ENCODE results near the gene TAL1. TPM values are rescaled to one million over a fixed set of nuclear protein-coding genes. Genes with fewer than 3 reads are reported as not detected.

The TAL1 gene
- total and polyA plus RNA-seq, 2 of the 8 experiments (the other 6 are each of a cell fraction or from before 2014, with no cell fraction given), result 0.09 to 0.15 TPM

GRCh38 chr1:47214549-47214948 lies 17.5 kb downstream of the TAL1 start:
- Histone ChIP-seq H4K8ac (ENCODE audit: extremely low read depth, insufficient read depth, low read length) (no peak overlapping the region), H3K4me3 (ENCODE audit: extremely low read depth in 1 of 4, insufficient read depth in 2 of 4, low read depth in 3 of 4, low read length in 4 of 4) (no peak overlapping the region), H3K18ac (ENCODE audit: extremely low read depth, low read length) (no peak overlapping the region), H4K20me1 (replicated peaks in 1 of 2; ENCODE audit: control insufficient read depth in 1 of 2, insufficient read depth in 2 of 2, low read length in 2 of 2) (no peaks in the 10 kb centered on the region), H3K9ac (replicated peaks in 1 of 4; ENCODE audit: extremely low read depth in 1 of 4, low read depth in 3 of 4, low read length in 3 of 4) (no peak overlapping the region), H3K27ac (ENCODE audit: low read depth, low read length) (no peak overlapping the region), H2BK12ac (ENCODE audit: low read depth, low read length) (no peak overlapping the region), H3K23me2 (ENCODE audit: low read depth, low read length) (no peaks in the 10 kb centered on the region), H3K36me3 (ENCODE audit: control insufficient read depth in 2 of 4, insufficient read depth in 4 of 4, low read length in 3 of 4) (no peaks in the 10 kb centered on the region), H3K4ac (replicated peaks; ENCODE audit: insufficient read length, low read depth, low read length) (no peak overlapping the region), H3K27me3 (replicated peaks in 1 of 4; ENCODE audit: control insufficient read depth in 3 of 4, extremely low read depth in 1 of 4, insufficient read depth in 3 of 4, low read length in 3 of 4) (peaks cover 0 to 25% (median 18%) of the 10 kb centered on the region in 4 experiments; a peak in 5 of 7 replicates), H3K4me2 (ENCODE audit: insufficient read depth in 1 of 2, low read depth in 2 of 2, low read length in 2 of 2) (no peak overlapping the region), H3K23ac (ENCODE audit: insufficient read length) (no peak overlapping the region), H3K14ac (ENCODE audit: insufficient read length) (no peak overlapping the region), H2BK20ac (ENCODE audit: low read length) (0 out of 2 replicates have a peak overlapping the region, but pooled peaks have one; percentile 68), H3K9me3 (ENCODE audit: insufficient read depth in 2 of 2, low read depth in 1 of 2, low read length in 1 of 2) (no peaks in the 10 kb centered on the region), H3K79me1 (ENCODE audit: low read depth, low read length) (no peaks in the 10 kb centered on the region), H4K91ac (replicated peaks; ENCODE audit: insufficient read length, low read length) (no peak overlapping the region), H2AK5ac (ENCODE audit: low read depth, low read length) (no peak overlapping the region), H3K56ac (replicated peaks; ENCODE audit: insufficient read length, low read depth, low read length) (no peak overlapping the region), H3K79me2 (ENCODE audit: control insufficient read depth in 1 of 2, insufficient read depth in 2 of 2, low read length in 2 of 2) (no peaks in the 10 kb centered on the region), H4K5ac (ENCODE audit: insufficient read length, low read depth, low read length) (no peak overlapping the region), H2BK5ac (ENCODE audit: low read depth, low read length) (no peak overlapping the region), H2BK120ac (replicated peaks; ENCODE audit: low read depth, low read length) (no peak overlapping the region), H2BK15ac (ENCODE audit: low read length) (no peak overlapping the region), H2AFZ (ENCODE audit: low read length) (no peak overlapping the region), H3K4me1 (replicated peaks in 1 of 4; ENCODE audit: control insufficient read depth in 3 of 4, insufficient read depth in 4 of 4, low read length in 3 of 4) (peaks cover 0 to 8% (median 1%) of the 10 kb centered on the region in 4 experiments; a peak in 3 of 7 replicates)
- WGBS, 2 experiments (ENCODE audit: extremely low coverage in 1 of 2, insufficient coverage in 1 of 2, insufficient read length in 1 of 2, insufficient replicate concordance in 2 of 2, low coverage in 1 of 2, low lambda C conversion rate in 2 of 2, missing lambda C conversion rate in 1 of 2), result 80% methylated on average over 3 of the region's 3 CpGs; no CpG with 5 or more reads in 1 of the 2 experiments
- POLR2A ChIA-PET (ENCODE audit: partially characterized antibody), result interaction anchor here (1.1 kb wide), 1 partner anchor 11 kb away, joined by 3 read pairs; no protein-coding TSS in a partner anchor
- no peak for FAIRE-seq
- CTCF ChIA-PET (ENCODE audit: partially characterized antibody), result interaction anchor here (0.7 to 1.9 kb wide), 4 partner anchors 13 to 22 kb away, joined by 3 to 11 read pairs (median 3); no protein-coding TSS in a partner anchor
- no peak for DNase-seq (ENCODE audit: low read depth in 1 of 2, low spot score in 2 of 2)
- TF ChIP-seq SP2 (IDR thresholded peaks at IDR 0.05; ENCODE audit: low read length), result no peak
- TF ChIP-seq JUN (IDR thresholded peaks at IDR 0.05; ENCODE audit: low read depth, low read length), result no peak
- TF ChIP-seq CTCF (IDR thresholded peaks at IDR 0.05; ENCODE audit: control extremely low read depth in 1 of 3, insufficient read depth in 1 of 3, low read depth in 1 of 3, low read length in 3 of 3), result no peak
- TF ChIP-seq EGR1 (IDR thresholded peaks at IDR 0.05; ENCODE audit: borderline replicate concordance, low read depth, low read length), result no peak
- TF ChIP-seq GTF2F1 (IDR thresholded peaks at IDR 0.05; ENCODE audit: borderline replicate concordance, low read depth, low read length), result no peak
- no peak for TF ChIP-seq GABPA (IDR thresholded peaks at IDR 0.05; ENCODE audit: borderline replicate concordance, insufficient read depth, low read length)
- TF ChIP-seq EP300 (IDR thresholded peaks at IDR 0.05; ENCODE audit: borderline replicate concordance in 1 of 2, low read depth in 2 of 2, low read length in 2 of 2), result no peak
- no peak for TF ChIP-seq TAF1 (IDR thresholded peaks at IDR 0.05; ENCODE audit: low read depth, low read length)
- no peak for TF ChIP-seq POU5F1 (IDR thresholded peaks at IDR 0.05; ENCODE audit: low read depth, low read length)
- no peak for TF ChIP-seq SP4 (IDR thresholded peaks at IDR 0.05; ENCODE audit: low read length)
- TF ChIP-seq CHD1 (IDR thresholded peaks at IDR 0.05; ENCODE audit: low read depth, low read length), result no peak
- TF ChIP-seq PHF8 (conservative IDR thresholded peaks at IDR 0.05; ENCODE audit: low read depth, low read length), result no peak

All from H1 (cell line).